HFF-Myc (cell line): ENCODE data around the gene DCAF6.

Source experiments
- DNase-seq: peaks from one replicate; pipeline ENCODE4 v3.0.0-alpha.2; 2011; ENCODE audit warnings: low read depth; ENCODE audit errors: extremely low read depth
- H3K4me3 ChIP-seq: replicated peaks from 2 replicates; pipeline ENCODE4 v1.5.1; 2011; ENCODE audit warnings: low read depth, mild to moderate bottlenecking, control low read depth, low read length
- CTCF ChIP-seq: IDR thresholded peaks from 2 replicates; pipeline ENCODE4 v1.5.1; 2012; ENCODE audit warnings: mild to moderate bottlenecking, low read depth, low read length, control low read depth; ENCODE audit errors: missing control alignments

Gene DCAF6

GRCh38 chr1:167929725-167930124 is 6.8 kb upstream of the DCAF6 start:
- no peak for DNase-seq
- no peak for TF ChIP-seq CTCF
- H3K4me3 ChIP-seq = no peak overlapping the region

GRCh38 chr1:167933788-167934187 is 2.7 kb upstream of the DCAF6 start:
- no peak for TF ChIP-seq CTCF
- H3K4me3 ChIP-seq = no peak overlapping the region; the same call in 1 of the 2 replicates

GRCh38 chr1:167934426-167935215 is 1.9 kb upstream of the DCAF6 start:
- DNase-seq = no peak
- peak overlapping the region; percentile 88 for H3K4me3 ChIP-seq
- no peak for TF ChIP-seq CTCF

More at GRCh38 chr1:167933788-167934187, 2.7 kb upstream of the DCAF6 start:
- DNase-seq = no peak

GRCh38 chr1:167935216-167936067 is 1.0 kb upstream of the DCAF6 start:
- peak overlapping the region; percentile 88 for H3K4me3 ChIP-seq
- TF ChIP-seq CTCF = no peak

GRCh38 chr1:167936930-167937708 is 636 bp downstream of the DCAF6 start, which contains the start of gene MPC2:
Gene MPC2, minus strand, starts transcription at chr1:167937072. Its CDS starts 1,231 bp downstream, at chr1:167935841.
- DNase-seq = peak; percentile 55
- TF ChIP-seq CTCF = no peak
- H3K4me3 ChIP-seq = peak within 1 kb of the TSS; percentile 88

More at GRCh38 chr1:167935216-167936067, 1.0 kb upstream of the DCAF6 start:
- no peak for DNase-seq

GRCh38 chr1:167937709-167938010 is 1.2 kb downstream of the DCAF6 start:
- no peak for DNase-seq
- no peak for TF ChIP-seq CTCF
- peak overlapping the region; percentile 88 for H3K4me3 ChIP-seq
